ENCODE data around the gene TMPRSS12.
"Not testable (repeated sequence)": the region's sequence is repeated elsewhere in the genome, so short reads cannot be mapped to it uniquely, and the experiment has no call there.

The TMPRSS12 gene

DNA sequence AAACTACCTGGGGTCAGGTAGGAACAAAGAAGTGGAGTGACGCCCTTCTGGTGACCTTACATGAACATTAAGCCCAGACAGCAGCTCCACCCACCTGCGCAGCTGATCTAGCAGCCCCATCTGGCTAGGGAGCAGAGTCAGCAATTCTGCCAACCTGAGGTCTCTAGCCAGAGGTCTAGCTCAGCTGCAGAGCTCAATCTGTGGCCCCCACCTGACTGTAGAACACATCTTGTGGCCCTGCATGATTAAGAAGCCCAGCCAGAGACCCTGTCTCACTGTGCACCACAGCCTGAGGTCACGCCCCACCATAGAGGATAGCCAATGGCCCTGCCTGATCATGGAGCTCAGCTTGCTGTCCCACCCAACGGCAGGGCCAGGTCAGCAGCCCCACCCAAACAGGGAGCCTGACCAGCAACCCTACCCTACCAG lies 59.0 kb downstream of the TMPRSS12 start:
- Histone ChIP-seq H3F3A (ENCODE audit: control insufficient read depth, insufficient read depth) (no peaks in the 10 kb centered on the region), H3K4me3 (ENCODE audit: low read length) (no peak overlapping the region), H3K9me2 (replicated peaks; ENCODE audit: control insufficient read depth, low read length) (no peaks in the 10 kb centered on the region), H3K4me1 (ENCODE audit: control insufficient read depth, low read length) (no peaks in the 10 kb centered on the region), H3K27me3 (ENCODE audit: control insufficient read depth, low read length) (no peaks in the 10 kb centered on the region), H3K4me2 (ENCODE audit: low read length) (no peak overlapping the region), H3K79me2 (ENCODE audit: control insufficient read depth, low read length) (no peaks in the 10 kb centered on the region), H3K9me3 (ENCODE audit: control insufficient read depth, insufficient read depth, low read length) (no peaks in the 10 kb centered on the region; the same call in 1 of the 2 replicates), H3K36me3 (ENCODE audit: control insufficient read depth, low read length) (no peaks in the 10 kb centered on the region), H3K27ac (ENCODE audit: low read depth, low read length) (no peak overlapping the region), H4K20me1 (ENCODE audit: control insufficient read depth, insufficient read depth, low read depth, low read length) (no peaks in the 10 kb centered on the region)
- no peak for TF ChIP-seq EZH2phosphoT487 (IDR thresholded peaks at IDR 0.05; ENCODE audit: borderline replicate concordance, low read length)
- TF ChIP-seq, protein P1, sequence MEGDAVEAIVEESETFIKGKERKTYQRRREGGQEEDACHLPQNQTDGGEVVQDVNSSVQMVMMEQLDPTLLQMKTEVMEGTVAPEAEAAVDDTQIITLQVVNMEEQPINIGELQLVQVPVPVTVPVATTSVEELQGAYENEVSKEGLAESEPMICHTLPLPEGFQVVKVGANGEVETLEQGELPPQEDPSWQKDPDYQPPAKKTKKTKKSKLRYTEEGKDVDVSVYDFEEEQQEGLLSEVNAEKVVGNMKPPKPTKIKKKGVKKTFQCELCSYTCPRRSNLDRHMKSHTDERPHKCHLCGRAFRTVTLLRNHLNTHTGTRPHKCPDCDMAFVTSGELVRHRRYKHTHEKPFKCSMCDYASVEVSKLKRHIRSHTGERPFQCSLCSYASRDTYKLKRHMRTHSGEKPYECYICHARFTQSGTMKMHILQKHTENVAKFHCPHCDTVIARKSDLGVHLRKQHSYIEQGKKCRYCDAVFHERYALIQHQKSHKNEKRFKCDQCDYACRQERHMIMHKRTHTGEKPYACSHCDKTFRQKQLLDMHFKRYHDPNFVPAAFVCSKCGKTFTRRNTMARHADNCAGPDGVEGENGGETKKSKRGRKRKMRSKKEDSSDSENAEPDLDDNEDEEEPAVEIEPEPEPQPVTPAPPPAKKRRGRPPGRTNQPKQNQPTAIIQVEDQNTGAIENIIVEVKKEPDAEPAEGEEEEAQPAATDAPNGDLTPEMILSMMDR (IDR thresholded peaks at IDR 0.05; ENCODE audit: low read depth, low read length, poor library complexity, severe bottlenecking), result no peak

DNA sequence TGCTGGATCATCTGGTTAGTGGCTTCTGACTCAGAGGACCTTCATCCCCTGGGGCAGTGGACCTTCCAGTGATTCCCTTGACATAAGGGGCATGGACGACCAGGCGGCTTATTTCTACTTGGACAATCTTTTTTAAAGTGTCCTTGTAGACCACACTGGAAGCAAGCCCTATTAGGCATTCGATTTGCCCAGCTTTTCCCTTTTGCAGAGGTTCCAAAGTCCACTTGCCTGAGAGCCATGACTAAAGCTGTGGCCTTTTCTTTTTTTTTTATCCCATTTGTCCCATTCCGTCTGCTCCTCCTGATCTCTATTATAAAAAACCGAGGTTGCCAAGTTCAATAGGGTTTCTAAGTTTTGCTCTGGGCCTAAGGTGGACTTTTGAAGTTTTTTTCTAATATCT lies 65.8 kb downstream of the TMPRSS12 start:
- H3K4me2 ChIP-seq (ENCODE audit: low read length); H3K4me1 ChIP-seq (ENCODE audit: control insufficient read depth, low read length); H3K79me2 ChIP-seq (ENCODE audit: control insufficient read depth, low read length); H3K36me3 ChIP-seq (ENCODE audit: control insufficient read depth, low read length); H3K9me3 ChIP-seq (ENCODE audit: control insufficient read depth, insufficient read depth, low read length); H4K20me1 ChIP-seq (ENCODE audit: control insufficient read depth, insufficient read depth, low read depth, low read length); H3F3A ChIP-seq (ENCODE audit: control insufficient read depth, insufficient read depth); H3K27me3 ChIP-seq (ENCODE audit: control insufficient read depth, low read length); H3K4me3 ChIP-seq (ENCODE audit: low read length); H3K27ac ChIP-seq (ENCODE audit: low read depth, low read length); H3K9me2 ChIP-seq (replicated peaks; ENCODE audit: control insufficient read depth, low read length): not testable (repeated sequence)

DNA sequence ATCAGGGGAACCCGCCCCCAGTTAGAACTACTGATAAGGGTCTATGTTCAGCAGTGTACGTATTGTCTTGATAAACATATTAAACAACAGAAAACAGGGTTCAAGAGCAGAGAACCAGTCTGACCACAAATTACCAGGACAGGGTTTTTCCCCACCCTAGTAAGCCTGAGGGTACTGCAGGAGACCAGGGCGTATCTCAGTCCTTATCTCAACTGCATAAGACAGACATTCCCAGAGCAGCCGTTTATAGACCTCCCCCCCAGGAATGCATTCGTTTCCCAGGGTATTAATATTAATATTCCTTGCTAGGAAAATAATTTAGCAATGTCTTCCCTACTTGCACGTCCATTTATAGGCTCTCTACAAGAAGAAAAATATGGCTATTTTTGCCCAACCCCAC lies 69.6 kb downstream of the TMPRSS12 start:
- not testable (repeated sequence) for H3K27me3 ChIP-seq (ENCODE audit: control insufficient read depth, low read length); H3K27ac ChIP-seq (ENCODE audit: low read depth, low read length); H3K4me1 ChIP-seq (ENCODE audit: control insufficient read depth, low read length); H3K79me2 ChIP-seq (ENCODE audit: control insufficient read depth, low read length); H3K9me2 ChIP-seq (replicated peaks; ENCODE audit: control insufficient read depth, low read length); H3K4me3 ChIP-seq (ENCODE audit: low read length); H3K36me3 ChIP-seq (ENCODE audit: control insufficient read depth, low read length); H3K4me2 ChIP-seq (ENCODE audit: low read length); H3F3A ChIP-seq (ENCODE audit: control insufficient read depth, insufficient read depth); H4K20me1 ChIP-seq (ENCODE audit: control insufficient read depth, insufficient read depth, low read depth, low read length)
- H3K9me3 ChIP-seq (ENCODE audit: control insufficient read depth, insufficient read depth, low read length), result peaks cover 19% of the 10 kb centered on the region; the same call in 1 of the 2 replicates

DNA sequence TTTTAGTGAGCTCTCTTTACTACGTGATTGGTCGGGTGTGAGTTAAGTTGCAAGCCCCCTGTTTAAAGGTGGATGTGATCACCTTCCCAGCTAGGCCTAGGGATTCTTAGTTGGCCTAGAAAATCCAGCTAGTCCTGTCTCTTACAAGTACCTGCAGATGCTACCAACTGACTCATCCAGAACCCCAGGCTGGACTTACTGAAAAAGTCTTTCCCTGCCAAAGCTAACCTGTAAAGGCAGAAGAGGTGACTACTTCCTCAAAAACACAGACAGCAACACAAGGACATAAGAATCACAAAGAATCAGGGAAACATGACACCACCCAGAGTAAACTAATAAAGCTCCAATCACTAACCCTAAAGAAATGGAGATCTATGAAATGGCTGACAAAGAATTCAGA lies 70.5 kb downstream of the TMPRSS12 start:
- peaks cover 24% of the 10 kb centered on the region for H3K9me3 ChIP-seq (ENCODE audit: control insufficient read depth, insufficient read depth, low read length)
- no peak overlapping the region for H3K4me3 ChIP-seq (ENCODE audit: low read length)
- no peaks in the 10 kb centered on the region for H3K36me3 ChIP-seq (ENCODE audit: control insufficient read depth, low read length)
- no peaks in the 10 kb centered on the region for H4K20me1 ChIP-seq (ENCODE audit: control insufficient read depth, insufficient read depth, low read depth, low read length)
- H3K79me2 ChIP-seq (ENCODE audit: control insufficient read depth, low read length), result no peaks in the 10 kb centered on the region
- H3K9me2 ChIP-seq (replicated peaks; ENCODE audit: control insufficient read depth, low read length), result no peaks in the 10 kb centered on the region
- H3K27me3 ChIP-seq (ENCODE audit: control insufficient read depth, low read length), result no peaks in the 10 kb centered on the region
- no peaks in the 10 kb centered on the region for H3F3A ChIP-seq (ENCODE audit: control insufficient read depth, insufficient read depth)
- TF ChIP-seq, protein P1 (IDR thresholded peaks at IDR 0.05; ENCODE audit: low read depth, low read length, poor library complexity, severe bottlenecking), result no peak
- TF ChIP-seq EZH2phosphoT487 (IDR thresholded peaks at IDR 0.05; ENCODE audit: borderline replicate concordance, low read length), result no peak
- no peak overlapping the region for H3K27ac ChIP-seq (ENCODE audit: low read depth, low read length)
- no peaks in the 10 kb centered on the region for H3K4me1 ChIP-seq (ENCODE audit: control insufficient read depth, low read length)
- H3K4me2 ChIP-seq (ENCODE audit: low read length), result no peak overlapping the region

Data from DOHH2 (cell line).